ENCODE data around the gene PPP1R14D. TPM values are rescaled to one million over a fixed set of nuclear protein-coding genes. Genes with fewer than 3 reads are reported as not detected.

Gene PPP1R14D
- total RNA-seq, 1 experiment from 2014 or later, result not detected

- BruUV-seq (replicated peaks), result no TSS peak
- CTCF ChIA-PET, result interaction anchor here (1.0 to 1.1 kb wide), 2 partner anchors 116 to 155 kb away, joined by 3 to 5 read pairs; no protein-coding TSS in a partner anchor
- POLR2A ChIA-PET, result interaction anchor here (2.1 kb wide), 1 partner anchor 12 kb away, joined by 5 read pairs; no protein-coding TSS in a partner anchor
- no peak for ATAC-seq
- no peaks in the 10 kb centered on the region for H3K9me2 ChIP-seq (ENCODE audit: insufficient read depth)
- H3K4me3 ChIP-seq (replicated peaks in 1 of 2; ENCODE audit: low read depth in 1 of 2, low read length in 2 of 2), result no peak overlapping the region
- no peak overlapping the region; the same call in 1 of the 2 replicates for H3K27ac ChIP-seq (ENCODE audit: low read depth, low read length)
- no peaks in the 10 kb centered on the region for H3K79me2 ChIP-seq (ENCODE audit: insufficient read depth, low read length)
- no peak overlapping the region for H2AFZ ChIP-seq (ENCODE audit: low read depth, low read length, poor library complexity, severe bottlenecking)
- no peaks in the 10 kb centered on the region for H3K27me3 ChIP-seq (ENCODE audit: insufficient read depth, low read length)
- peaks cover 6 to 12% of the 10 kb centered on the region in 2 experiments for H3K4me1 ChIP-seq (ENCODE audit: control insufficient read depth in 1 of 2, insufficient read depth in 2 of 2, low read length in 2 of 2)
- DNase-seq (ENCODE audit: low read depth, low spot score), result no peak
- no peak overlapping the region for H3K9ac ChIP-seq (ENCODE audit: low read length)
- H3K9me3 ChIP-seq (ENCODE audit: control insufficient read depth in 1 of 2, insufficient read depth in 1 of 2, low read depth in 1 of 2, low read length in 2 of 2), result no peaks in the 10 kb centered on the region
- intact Hi-C loops (cut with micrococcal nuclease), result no loop called here
- H3K36me3 ChIP-seq (ENCODE audit: control insufficient read depth in 1 of 2, insufficient read depth in 2 of 2, low read length in 2 of 2), result peaks cover 10 to 22% of the 10 kb centered on the region in 2 experiments; a peak in 3 of 4 replicates
- no peak overlapping the region for H3K4me2 ChIP-seq (ENCODE audit: low read length)
- H4K20me1 ChIP-seq (ENCODE audit: insufficient read depth), result no peaks in the 10 kb centered on the region
- RAD21 ChIA-PET (ENCODE audit: low non-redundant PET in 1 of 2, low total read pairs in 2 of 2, uncharacterized antibody in 2 of 2, unreplicated experiment in 2 of 2), result interaction anchor here in 1 of 2 experiments (1.3 kb wide), 1 partner anchor 29 kb away, joined by 3 read pairs; no protein-coding TSS in a partner anchor
- no peak for TF ChIP-seq CEBPB (IDR thresholded peaks at IDR 0.05; ENCODE audit: low read depth)
- no peak for TF ChIP-seq ZNF274 (IDR thresholded peaks at IDR 0.05; ENCODE audit: low read depth, low read length)
- TF ChIP-seq POLR2AphosphoS5 (IDR thresholded peaks at IDR 0.05; ENCODE audit: low read depth, low read length), result no peak
- no peak for TF ChIP-seq EZH2 (IDR thresholded peaks at IDR 0.05)
- no peak for TF ChIP-seq FOSL1 (IDR thresholded peaks at IDR 0.05; ENCODE audit: low read depth)
- TF ChIP-seq SIN3A (IDR thresholded peaks at IDR 0.05; ENCODE audit: low read depth), result no peak
- no peak for TF ChIP-seq ZFX (IDR thresholded peaks at IDR 0.05)
- TF ChIP-seq SRF (IDR thresholded peaks at IDR 0.05; ENCODE audit: low read depth), result no peak
- no peak for TF ChIP-seq ATF3 (IDR thresholded peaks at IDR 0.05)
- TF ChIP-seq JUND (IDR thresholded peaks at IDR 0.05), result no peak
- TF ChIP-seq MAX (IDR thresholded peaks at IDR 0.05), result no peak
- TF ChIP-seq, protein P1, sequence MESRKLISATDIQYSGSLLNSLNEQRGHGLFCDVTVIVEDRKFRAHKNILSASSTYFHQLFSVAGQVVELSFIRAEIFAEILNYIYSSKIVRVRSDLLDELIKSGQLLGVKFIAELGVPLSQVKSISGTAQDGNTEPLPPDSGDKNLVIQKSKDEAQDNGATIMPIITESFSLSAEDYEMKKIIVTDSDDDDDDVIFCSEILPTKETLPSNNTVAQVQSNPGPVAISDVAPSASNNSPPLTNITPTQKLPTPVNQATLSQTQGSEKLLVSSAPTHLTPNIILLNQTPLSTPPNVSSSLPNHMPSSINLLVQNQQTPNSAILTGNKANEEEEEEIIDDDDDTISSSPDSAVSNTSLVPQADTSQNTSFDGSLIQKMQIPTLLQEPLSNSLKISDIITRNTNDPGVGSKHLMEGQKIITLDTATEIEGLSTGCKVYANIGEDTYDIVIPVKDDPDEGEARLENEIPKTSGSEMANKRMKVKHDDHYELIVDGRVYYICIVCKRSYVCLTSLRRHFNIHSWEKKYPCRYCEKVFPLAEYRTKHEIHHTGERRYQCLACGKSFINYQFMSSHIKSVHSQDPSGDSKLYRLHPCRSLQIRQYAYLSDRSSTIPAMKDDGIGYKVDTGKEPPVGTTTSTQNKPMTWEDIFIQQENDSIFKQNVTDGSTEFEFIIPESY (IDR thresholded peaks at IDR 0.05; ENCODE audit: extremely low read depth, insufficient replicate concordance, low read length), result no peak
- no peak for TF ChIP-seq RAD21 (IDR thresholded peaks at IDR 0.05; ENCODE audit: low read depth)
- TF ChIP-seq EZH2phosphoT487 (IDR thresholded peaks at IDR 0.05; ENCODE audit: borderline replicate concordance), result no peak
- no peak for TF ChIP-seq EGR1 (IDR thresholded peaks at IDR 0.05; ENCODE audit: low read depth)
- no peak for TF ChIP-seq YY1 (IDR thresholded peaks at IDR 0.05; ENCODE audit: extremely low read depth, insufficient replicate concordance, low read depth, low read length)
- no peak for TF ChIP-seq ELF1 (IDR thresholded peaks at IDR 0.05; ENCODE audit: borderline replicate concordance, low read depth)
- no peak for TF ChIP-seq CTCF (IDR thresholded peaks at IDR 0.05 in 2 of 3, conservative IDR thresholded peaks at IDR 0.05 in 1 of 3; ENCODE audit: borderline replicate concordance in 1 of 3, insufficient read depth in 1 of 3, low read depth in 2 of 3, low read length in 2 of 3)
Observed at GRCh38 chr15:40775740-40776536, 52.6 kb downstream of the PPP1R14D start.

Data from HCT116 (cell line).